Uterus (tissue), 2 donors: ENCODE measurements around the gene COL9A3.

Experiments used
- POLR2A ChIP-seq, 2 donors: fragments of 450-650 bp; IDR thresholded peaks; one replicate each; pipeline ENCODE4 v1.6.1; 2016; ENCODE audit warnings: antibody characterized with exemption in 2 of 2, mild to moderate bottlenecking in 1 of 2, moderate library complexity in 1 of 2
- TF ChIP-seq, protein P1 (sequence below), 4 experiments: fragments of 200-600 bp in 2 of 4; fragments of 450-650 bp in 2 of 4; sonication (generic) in 2 of 4; IDR thresholded peaks; one replicate each; pipeline ENCODE4 v1.5.1; 2016 to 2019; ENCODE audit warnings: antibody characterized with exemption in 4 of 4, mild to moderate bottlenecking in 2 of 4, moderate library complexity in 1 of 4

DNA sequence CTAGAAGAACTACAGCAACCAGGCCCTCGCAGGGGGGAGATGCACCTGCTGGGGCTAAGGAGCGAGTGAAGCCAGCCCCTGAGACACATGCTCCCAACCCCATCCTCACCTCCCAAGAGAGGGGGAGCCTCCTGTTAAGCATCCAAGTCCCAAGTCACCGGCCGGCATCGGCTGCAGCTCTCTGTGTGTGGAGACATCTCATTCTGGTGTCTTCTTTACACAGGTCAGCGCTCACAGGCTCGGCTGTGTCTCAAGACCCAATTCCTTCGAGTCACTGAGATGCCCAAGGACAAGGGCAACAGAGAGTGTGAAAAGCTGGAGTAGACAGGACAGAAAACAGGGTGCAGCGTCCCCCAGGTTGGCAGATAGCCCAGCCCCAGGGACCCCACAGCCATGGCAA is 41.6 kb upstream of the COL9A3 start:
- TF ChIP-seq, protein P1, sequence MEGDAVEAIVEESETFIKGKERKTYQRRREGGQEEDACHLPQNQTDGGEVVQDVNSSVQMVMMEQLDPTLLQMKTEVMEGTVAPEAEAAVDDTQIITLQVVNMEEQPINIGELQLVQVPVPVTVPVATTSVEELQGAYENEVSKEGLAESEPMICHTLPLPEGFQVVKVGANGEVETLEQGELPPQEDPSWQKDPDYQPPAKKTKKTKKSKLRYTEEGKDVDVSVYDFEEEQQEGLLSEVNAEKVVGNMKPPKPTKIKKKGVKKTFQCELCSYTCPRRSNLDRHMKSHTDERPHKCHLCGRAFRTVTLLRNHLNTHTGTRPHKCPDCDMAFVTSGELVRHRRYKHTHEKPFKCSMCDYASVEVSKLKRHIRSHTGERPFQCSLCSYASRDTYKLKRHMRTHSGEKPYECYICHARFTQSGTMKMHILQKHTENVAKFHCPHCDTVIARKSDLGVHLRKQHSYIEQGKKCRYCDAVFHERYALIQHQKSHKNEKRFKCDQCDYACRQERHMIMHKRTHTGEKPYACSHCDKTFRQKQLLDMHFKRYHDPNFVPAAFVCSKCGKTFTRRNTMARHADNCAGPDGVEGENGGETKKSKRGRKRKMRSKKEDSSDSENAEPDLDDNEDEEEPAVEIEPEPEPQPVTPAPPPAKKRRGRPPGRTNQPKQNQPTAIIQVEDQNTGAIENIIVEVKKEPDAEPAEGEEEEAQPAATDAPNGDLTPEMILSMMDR (IDR thresholded peaks at IDR 0.05) = no peak
- TF ChIP-seq POLR2A (IDR thresholded peaks at IDR 0.05) = no peak
